CD4-positive, alpha-beta T cell treated with Interleukin-15 for 4 hours (primary cell): ENCODE data around the gene SORCS1.

Source experiments
- DNase-seq: peaks from one replicate; pipeline ENCODE4 v3.0.0-alpha.2; 2020; ENCODE audit warnings: low spot score

SORCS1 gene

GRCh38 chr10:107104026-107104652 is 60.4 kb downstream of the SORCS1 start:
- DNase-seq: no peak

DNA sequence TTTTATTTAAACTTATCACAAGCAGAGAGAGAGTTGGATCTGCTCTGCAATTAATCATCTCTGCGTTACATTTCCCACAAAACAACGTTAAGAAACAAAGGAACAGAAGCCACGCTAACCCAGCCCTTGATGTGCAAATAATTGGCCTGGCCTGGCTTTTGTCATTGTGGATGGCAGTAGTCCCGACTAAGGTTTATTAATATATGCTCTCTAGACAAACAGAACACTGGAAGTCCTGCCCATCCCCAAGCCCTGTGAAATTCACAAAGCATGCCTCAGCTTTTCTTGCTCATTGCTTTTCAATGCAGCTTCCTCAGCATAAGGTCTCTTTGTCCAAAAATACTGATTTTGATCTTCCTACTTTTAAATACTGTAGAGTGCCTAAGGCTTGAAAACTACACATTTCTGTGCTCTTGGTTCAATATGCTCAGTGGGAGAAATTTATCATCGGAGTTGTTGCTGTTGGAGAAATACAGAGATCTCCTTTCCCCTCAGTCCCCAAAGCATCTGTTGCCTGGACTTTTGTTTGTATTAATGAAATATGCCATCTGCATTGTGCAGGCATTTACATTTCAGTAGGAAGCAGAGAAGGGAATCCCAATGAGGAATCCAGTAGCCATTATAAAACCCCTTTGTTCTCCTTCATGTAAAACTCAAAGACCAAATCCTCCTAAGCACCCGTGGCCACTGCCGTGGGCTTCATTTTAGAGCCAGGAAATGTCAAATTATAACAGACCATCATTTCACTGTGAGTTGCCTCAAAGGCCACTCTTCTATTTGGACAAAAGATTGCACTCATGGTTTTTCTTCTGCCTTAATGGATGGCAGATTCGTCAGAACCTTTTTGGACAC is 61.1 kb downstream of the SORCS1 start:
- no peak for DNase-seq

GRCh38 chr10:107098326-107098725 is 66.2 kb downstream of the SORCS1 start:
- DNase-seq: no peak

- no peak for DNase-seq
These were observed 69.5 kb downstream of the SORCS1 start for GRCh38 chr10:107094824-107095522.

- DNase-seq: no peak
These were observed 72.2 kb downstream of the SORCS1 start for GRCh38 chr10:107092321-107092720.

DNA sequence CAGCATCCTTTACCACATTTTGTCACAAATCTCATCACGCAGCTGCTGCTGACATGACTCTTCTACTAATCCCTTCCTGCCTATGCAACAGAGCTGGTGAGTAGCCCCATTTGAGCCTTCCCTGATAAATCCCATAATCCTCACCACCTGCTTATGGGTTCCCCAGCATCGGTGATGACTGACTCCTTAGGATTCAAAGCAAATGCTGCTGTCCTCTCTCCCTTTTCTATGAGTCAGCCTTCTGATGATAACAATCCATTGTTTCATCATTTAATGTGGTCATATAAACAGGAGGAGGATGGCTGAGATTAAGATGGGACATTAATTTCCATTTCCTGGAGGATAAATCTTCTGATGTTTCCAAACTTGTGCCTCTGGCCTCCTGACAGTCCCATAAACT is 73.4 kb downstream of the SORCS1 start:
- DNase-seq: no peak

- no peak for DNase-seq
These were observed 78.6 kb downstream of the SORCS1 start for GRCh38 chr10:107085665-107086525.

DNA sequence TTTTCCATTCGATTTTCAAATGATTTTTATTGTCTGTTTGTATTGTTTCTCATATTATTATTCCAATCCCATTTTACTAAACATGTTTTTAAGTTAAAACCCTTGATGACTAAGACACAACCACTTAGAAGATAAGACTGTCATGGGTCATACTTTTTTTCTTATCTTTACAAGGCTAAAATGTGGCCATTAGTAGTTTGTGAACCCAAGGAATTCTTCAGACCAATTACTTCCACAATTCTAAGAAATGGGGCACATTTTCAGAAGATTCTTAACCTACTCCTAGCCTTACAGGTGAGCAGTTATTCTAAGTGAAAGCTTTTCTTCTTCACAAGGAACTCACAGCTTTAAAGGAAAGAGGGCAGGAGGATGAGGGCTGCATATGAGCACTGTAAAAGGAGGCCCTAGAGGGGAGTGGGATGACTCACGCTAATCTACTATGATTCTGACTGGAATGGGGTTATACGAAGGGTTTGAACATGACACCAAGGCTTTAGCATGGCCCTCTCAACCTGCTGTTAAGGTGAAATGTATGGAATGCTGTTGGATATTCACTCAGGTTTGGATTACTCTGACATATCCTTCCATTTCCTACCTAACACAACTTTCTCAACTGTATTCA is 81.0 kb downstream of the SORCS1 start:
- DNase-seq: no peak

DNA sequence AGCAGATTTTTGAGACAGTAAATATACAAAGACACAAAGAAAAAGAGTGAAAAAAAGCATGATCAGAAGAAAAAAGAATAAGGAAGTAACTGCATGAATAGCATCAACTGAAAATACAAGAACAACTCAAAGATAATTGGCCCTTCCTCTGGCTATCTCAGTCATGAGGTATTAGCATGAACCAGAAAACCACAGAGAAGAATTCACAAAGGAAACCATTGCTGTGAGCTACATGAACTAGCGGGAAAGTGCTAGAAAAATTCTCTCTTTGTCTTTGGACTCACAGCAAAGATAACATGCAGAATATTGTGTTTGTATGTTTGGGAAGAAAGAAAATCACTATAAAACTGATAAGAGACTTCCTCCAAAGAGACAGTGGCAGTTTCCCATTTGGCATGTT is 82.9 kb downstream of the SORCS1 start:
- DNase-seq: no peak

- DNase-seq: no peak
These were observed 89.4 kb downstream of the SORCS1 start for GRCh38 chr10:107075117-107075516.

GRCh38 chr10:107072786-107073185 is 91.7 kb downstream of the SORCS1 start:
- no peak for DNase-seq

DNA sequence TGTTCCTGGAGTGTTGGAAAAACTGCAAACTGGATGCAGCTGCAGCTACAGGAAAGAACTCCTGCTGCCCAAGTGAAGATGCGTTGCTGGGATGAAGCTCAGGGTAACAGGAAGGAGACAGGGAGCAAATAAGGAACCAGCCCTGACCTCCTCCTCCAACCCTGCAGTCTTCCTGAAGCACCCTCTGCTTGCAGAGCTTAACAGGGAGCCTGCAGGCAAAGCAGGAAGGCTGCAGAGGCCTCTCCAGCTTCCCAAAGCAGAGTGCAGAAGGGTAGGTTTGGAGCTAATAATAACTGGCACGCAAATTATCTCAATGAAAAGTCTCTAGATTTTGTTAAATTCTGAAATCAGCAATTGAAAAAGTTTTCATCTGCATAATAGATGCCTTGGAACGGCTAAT is 92.5 kb downstream of the SORCS1 start:
- no peak for DNase-seq

GRCh38 chr10:107071301-107071700 is 93.2 kb downstream of the SORCS1 start:
- no peak for DNase-seq

- DNase-seq: no peak
These were observed 96.7 kb downstream of the SORCS1 start for GRCh38 chr10:107067843-107068242.

GRCh38 chr10:107064075-107064474 is 100.4 kb downstream of the SORCS1 start:
- no peak for DNase-seq

GRCh38 chr10:107059872-107060271 is 104.6 kb downstream of the SORCS1 start:
- no peak for DNase-seq

DNA sequence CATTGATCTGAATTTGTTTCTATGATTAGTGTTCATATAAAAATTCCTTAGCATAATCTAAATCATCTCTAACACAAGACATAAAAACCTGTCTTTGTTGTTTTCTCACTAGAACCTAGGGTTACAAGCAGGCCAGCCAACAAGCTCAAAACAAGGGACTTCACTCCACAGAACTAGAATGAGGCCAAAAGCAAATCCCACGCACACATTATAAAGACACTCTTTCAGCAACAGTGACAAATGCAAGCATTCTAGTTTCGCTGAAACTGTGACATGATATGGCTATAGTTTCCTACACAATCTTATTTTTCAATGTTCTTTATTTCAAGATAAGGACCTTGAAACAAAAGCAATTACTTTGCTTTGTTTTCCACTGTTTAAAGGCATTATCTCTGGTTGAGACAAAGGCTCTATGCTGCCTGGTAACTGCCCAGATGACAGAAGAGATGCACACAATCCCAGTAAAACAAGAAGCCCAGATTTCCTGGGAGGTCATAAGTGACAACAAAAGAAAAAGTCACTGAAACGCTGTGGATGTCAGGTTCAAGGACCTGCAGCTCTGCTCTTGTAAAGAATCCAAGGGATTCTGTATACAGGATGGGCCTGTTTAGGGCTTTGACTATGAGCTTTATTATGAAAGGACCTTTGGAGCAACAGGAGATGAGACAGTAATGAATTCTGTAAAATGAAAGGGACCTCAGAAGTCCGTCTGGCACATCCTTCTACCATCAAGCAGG is 105.3 kb downstream of the SORCS1 start:
- DNase-seq: no peak

- DNase-seq: no peak
These were observed 106.2 kb downstream of the SORCS1 start for GRCh38 chr10:107058331-107058730.

DNA sequence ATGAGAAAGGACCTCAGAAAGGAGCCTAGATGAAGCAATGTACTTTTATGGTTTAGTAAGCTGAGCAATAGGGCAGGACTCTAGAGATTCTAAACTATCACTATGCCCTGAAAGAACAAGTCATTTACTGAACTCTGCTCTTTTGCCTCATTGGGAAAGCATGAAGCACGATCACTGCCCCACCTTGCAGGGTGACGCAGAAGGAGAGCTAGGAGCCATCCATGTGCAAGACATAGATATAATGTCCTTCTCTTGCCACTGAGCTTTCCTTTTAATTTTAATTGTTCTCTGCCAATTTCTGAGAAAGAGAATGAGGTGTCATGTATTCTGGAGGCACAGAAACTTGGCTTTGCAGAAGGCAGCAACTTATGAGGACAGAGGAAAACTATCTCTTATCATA is 108.3 kb downstream of the SORCS1 start:
- DNase-seq: no peak

GRCh38 chr10:107054469-107055156 is 109.9 kb downstream of the SORCS1 start:
- DNase-seq: no peak
